ENCODE results near the gene AGK.

The AGK gene

GRCh38 chr7:141704741-141705140, 153.5 kb downstream of the AGK start:
- DNase-seq (ENCODE audit: low read depth) = no peak
- TF ChIP-seq CTCF (IDR thresholded peaks at IDR 0.05; ENCODE audit: low read length, missing control alignments) = no peak
- no peak overlapping the region for H3K4me3 ChIP-seq (replicated peaks; ENCODE audit: low read depth, low read length)

Data from fibroblast of pulmonary artery (primary cell).